NCI-H1694 treated with DMSO at 0.1 percent for 48 hours (cell line): Measurements from ENCODE around the gene MAGEA2.
A peak's percentile ranks its signal among the peaks of the same experiment; 100 is the strongest.
"Not testable (repeated sequence)": the region's sequence is repeated elsewhere in the genome, so short reads cannot be mapped to it uniquely, and the experiment has no call there.

Experiments
- DNase-seq: peaks from one replicate; lab custom pipeline; 2025; lab: John Stamatoyannopoulos, UW

MAGEA2 gene, protein sequence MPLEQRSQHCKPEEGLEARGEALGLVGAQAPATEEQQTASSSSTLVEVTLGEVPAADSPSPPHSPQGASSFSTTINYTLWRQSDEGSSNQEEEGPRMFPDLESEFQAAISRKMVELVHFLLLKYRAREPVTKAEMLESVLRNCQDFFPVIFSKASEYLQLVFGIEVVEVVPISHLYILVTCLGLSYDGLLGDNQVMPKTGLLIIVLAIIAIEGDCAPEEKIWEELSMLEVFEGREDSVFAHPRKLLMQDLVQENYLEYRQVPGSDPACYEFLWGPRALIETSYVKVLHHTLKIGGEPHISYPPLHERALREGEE

DNA sequence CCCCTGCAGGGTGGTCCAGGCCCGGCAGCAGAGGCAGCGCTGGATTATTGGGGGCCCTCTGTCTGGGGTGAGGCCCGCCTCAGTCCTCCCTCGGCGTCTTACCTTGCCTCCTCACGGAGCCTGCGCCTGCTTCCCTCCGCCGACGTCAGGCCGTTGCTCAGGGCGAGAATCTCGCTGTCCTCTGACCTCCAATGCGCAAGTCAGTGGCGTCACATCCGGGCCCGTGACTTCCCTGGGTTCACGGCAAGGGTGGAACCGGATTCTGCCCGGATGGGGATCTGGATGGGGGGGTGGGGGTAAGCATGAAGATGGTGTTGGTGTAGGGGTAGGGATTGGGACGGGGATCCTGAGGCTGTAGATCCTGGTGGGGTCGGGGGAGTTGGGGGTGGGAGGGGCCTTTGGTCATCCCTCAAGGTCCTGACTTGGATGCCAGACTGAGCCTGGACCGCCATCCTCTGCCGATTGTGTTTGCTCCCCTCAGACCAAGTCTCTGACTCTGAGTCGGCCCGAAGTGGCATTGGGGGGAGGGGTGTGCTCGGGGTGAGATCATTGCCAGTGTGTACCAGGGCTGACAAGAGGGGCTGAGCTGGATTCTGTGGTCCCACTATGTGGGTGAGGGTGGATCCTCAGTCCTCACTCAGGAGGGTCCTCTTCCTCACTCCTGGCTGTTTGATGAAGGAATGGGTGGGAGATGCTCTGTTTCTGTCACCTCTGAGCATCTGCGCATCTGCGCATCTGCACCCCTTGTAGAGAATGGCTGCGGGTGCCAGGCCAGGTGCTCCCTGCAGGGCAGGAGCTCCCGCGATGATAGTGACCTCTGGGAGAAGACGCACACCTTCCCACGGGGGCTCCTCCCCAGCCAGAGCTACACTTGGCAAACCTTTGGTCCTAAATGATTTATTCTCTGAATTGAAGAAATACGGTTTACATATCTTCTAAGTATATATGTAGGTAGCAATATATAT is at the start of gene MAGEA2:
MAGEA2 (minus strand) TSS at position 157 of the 965 bp plus-strand sequence. CDS start 2,479 bp downstream, outside the sequence.
- DNase-seq = not testable (repeated sequence)

DNA sequence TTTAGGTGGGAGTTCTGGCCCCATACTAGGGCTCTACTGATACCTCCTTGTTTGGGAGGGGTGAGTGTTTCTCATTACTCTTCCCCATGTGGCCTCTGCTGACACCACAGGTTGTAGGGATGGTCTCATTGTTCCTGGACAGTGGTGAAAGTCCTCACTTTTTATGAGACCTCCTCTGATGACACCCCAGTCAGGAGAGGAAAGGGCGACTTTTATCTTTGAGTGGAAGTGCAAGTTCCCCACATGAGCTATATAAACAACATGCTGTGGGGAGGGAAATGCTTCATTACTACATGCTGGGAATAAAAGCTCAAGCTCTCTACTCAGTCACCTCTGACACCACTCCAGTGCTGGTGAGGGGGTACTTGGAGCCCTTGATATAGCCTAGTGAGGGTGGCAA is 45.3 kb upstream of the MAGEA2 start:
- DNase-seq = no peak

DNA sequence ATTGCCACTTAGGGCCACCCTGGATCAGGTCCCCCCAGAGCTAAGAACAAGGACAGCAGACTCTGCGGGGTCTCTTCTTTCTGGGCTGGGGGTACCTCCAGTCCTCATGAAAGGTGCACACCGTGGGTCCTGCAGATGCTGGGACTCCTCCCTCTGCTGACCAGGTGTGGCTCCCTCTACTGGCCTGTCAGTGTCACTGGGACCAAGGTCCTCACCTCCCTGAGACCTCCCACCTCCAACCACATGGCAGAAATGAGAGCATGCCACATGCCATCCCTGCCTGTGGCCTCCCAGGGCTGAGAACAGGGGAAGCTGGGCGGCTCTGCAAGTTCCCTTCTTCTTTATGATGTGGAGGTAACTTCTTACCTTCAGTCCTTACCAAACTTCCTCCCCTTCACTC is 33.4 kb upstream of the MAGEA2 start:
- not testable (repeated sequence) for DNase-seq

DNA sequence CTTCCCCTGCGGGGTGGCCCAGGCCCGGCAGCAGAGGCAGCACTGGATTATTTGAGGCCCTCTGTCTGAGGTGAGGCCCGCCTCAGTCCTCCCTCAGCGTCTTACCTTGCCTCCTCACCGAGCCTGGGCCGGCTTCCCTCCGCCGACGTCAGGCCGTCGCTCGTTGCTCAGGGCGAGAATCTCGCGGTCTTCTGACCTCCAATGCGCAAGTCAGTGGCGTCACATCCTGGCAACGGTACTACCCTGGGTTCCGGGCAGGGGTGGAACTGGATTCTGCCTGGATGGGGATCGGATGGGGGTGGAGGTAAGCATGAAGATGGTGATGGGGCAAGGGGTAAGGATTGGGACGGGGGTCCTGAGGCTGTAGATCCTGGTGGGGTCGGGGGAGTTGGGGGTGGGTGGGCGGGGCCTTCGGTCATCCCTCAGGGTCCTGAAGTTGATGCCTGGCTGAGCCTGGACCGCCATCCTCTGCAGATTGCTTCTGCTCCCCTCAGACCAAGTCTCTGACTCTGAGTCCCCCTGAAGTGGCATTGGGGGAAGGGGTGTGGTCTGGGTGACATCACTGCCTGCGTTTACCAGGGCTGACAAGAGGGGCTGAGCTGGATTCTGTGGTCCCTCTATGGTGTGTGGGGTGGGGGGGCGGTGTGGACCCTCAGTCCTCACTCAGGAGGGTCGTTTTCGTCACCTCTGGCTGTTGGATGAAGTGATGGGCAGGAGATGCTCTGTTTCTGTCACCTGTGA is 16.1 kb upstream of the MAGEA2 start, which contains the start of gene MAGEA6:
MAGEA6 (minus strand) TSS at position 141 of the 741 bp plus-strand sequence. CDS start 2,039 bp downstream, outside the sequence.
- DNase-seq = not testable (repeated sequence)

DNA sequence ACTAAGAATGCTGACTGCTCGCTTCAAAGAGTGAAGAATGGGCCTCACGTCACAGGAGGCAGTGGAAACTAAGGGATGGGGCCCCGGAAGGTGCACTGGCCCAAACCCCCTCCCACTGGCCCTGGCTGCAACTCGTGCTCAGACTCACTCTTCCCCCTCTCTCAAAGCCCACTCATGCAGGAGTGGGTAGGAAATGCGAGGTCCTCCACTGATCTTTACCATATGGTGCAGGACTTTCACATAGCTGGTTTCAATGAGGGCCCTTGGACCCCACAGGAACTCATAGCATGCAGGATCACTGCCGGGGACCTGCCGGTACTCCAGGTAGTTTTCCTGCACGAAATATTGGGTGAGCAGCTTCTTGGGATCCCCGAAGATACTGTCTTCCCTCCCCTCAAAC is 12.9 kb upstream of the MAGEA2 start:
- DNase-seq = not testable (repeated sequence)

DNA sequence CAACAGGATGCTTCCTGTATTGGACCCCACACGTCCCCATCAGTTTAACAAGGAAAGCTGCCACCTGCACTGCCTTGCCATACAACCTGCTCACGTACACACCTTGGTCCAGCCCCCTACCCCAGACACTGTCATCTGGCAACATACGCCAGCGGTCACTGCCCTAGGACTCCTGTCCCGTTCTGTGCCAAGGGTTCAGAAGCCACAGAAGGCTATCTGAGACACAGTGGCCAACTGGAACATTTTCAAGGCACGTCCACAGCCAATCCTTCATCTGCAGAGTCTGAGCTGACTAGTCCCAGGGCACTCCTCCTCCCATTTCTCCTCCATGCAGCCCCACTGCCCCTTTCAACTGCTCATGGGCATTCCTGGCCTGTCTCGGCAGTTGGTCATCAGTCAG is 7.9 kb upstream of the MAGEA2 start:
- not testable (repeated sequence) for DNase-seq

DNA sequence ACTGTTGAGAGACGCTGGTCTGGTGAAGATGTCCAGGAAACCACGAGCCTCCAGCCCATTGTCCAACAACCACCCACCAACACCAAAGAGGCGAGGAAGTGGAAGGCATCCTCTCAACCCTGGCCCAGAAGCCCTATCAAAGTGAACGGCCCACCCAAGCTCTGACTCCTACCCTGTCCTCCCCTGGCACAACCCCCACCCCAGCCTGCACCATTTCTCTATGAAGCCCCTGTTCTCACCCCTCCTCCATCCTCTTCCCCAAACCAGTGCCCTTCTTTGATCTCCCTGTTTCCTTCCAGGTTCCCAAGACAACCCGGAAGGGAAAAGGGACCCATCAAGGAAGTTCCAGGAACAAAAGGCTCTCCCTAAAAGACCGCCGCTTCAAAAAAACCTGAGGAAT is 5.9 kb upstream of the MAGEA2 start:
- DNase-seq = not testable (repeated sequence)

DNA sequence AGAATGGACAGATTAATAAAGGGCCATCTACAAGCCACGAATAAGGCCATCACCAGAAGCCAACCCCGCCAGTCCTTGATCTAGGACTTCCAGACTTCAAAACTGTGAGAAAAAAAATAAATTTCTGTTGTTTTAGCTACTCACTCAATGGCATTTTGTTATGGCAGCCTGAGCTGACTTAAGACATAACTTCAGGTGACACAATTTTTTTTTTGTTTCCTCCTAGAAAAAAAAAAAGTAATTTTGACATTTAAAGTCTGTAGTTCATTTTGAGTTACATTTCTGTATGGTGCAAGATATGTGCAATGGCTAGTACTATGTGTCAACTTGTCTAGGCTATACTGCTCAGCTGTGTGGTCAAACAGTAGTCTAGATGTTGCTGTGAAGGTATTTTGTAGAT is 5.3 kb upstream of the MAGEA2 start, which contains the start of gene CSAG3:
CSAG3 (plus strand) TSS at position 301 of the 400 bp plus-strand sequence.
- DNase-seq = not testable (repeated sequence)

DNA sequence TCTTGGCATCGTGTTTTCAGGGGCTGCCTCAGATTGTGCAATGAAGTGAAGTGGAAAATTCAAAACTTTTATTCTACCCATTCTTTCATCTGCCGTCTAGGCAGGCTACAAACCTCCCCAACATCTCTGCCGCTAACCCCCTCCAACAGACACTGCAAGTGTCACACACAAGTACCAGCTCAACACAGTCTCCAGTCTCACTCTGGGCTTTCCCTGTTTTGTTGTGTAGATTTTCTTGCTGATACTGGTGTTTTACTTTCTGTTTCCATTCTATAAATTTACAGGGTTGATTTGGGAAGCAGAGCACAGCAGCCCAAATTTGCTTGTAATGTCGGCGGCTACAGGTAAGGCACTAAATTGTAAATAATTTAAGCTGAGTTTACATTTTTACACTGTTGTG is 1.2 kb upstream of the MAGEA2 start:
- DNase-seq = not testable (repeated sequence)

DNA sequence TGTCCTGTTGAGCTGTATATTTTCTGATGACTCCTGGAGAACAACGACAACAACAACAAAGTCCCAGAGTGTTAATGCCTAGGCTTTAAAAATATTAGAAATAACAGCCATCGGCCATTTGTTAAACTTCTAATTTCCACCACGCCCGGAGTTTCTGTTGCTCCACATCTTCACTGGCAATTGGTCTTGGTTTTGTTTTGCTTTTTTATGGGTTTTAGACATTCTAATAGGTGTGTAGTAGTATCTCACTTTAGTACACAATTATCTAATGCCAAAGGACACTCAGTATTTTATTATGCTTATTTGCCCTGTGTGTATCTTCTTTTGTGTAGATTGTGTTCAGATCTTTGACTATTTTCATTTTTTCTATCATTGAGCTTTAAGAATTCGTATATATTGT is 15.1 kb downstream of the MAGEA2 start:
- DNase-seq = no peak

DNA sequence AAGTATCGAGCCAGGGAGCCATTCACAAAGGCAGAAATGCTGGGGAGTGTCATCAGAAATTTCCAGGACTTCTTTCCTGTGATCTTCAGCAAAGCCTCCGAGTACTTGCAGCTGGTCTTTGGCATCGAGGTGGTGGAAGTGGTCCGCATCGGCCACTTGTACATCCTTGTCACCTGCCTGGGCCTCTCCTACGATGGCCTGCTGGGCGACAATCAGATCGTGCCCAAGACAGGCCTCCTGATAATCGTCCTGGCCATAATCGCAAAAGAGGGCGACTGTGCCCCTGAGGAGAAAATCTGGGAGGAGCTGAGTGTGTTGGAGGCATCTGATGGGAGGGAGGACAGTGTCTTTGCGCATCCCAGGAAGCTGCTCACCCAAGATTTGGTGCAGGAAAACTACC is 17.1 kb downstream of the MAGEA2 start:
- DNase-seq = not testable (repeated sequence)

DNA sequence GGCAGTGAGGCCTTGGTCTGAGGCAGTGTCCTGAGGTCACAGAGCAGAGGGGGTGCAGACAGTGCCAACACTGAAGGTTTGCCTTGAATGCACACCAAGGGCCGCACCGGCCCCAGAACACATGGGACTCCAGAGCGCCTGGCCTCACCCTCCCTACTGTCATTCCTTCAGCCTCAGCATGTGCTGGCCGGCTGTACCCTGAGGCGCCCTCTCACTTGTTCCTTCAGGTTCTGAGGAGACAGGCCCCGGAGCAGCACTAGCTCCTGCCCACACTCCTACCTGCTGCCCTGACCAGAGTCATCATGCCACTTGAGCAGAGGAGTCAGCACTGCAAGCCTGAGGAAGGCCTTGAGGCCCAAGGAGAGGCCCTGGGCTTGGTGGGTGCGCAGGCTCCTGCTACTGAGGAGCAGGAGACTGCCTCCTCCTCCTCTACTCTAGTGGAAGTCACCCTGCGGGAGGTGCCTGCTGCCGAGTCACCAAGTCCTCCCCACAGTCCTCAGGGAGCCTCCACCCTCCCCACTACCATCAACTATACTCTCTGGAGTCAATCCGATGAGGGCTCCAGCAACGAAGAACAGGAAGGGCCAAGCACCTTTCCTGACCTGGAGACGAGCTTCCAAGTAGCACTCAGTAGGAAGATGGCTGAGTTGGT is 17.7 kb downstream of the MAGEA2 start:
- no peak for DNase-seq

DNA sequence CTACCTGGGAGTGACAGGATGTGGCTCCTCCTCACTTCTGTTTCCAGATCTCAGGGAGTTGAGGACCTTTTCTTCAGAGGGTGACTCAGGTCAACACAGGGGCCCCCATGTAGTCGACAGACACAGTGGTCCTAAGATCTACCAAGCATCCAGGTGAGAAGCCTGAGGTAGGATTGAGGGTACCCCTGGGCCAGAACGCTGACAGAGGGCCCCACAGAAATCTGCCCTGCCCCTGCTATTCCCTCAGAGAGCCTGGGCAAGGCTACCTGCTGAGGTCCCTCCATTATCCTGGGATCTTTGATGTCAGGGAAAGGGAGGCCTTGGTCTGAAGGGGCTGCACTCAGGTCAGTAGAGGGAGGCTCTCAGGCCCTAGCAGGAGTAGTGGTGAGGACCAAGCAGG is 18.5 kb downstream of the MAGEA2 start:
- DNase-seq = no peak

DNA sequence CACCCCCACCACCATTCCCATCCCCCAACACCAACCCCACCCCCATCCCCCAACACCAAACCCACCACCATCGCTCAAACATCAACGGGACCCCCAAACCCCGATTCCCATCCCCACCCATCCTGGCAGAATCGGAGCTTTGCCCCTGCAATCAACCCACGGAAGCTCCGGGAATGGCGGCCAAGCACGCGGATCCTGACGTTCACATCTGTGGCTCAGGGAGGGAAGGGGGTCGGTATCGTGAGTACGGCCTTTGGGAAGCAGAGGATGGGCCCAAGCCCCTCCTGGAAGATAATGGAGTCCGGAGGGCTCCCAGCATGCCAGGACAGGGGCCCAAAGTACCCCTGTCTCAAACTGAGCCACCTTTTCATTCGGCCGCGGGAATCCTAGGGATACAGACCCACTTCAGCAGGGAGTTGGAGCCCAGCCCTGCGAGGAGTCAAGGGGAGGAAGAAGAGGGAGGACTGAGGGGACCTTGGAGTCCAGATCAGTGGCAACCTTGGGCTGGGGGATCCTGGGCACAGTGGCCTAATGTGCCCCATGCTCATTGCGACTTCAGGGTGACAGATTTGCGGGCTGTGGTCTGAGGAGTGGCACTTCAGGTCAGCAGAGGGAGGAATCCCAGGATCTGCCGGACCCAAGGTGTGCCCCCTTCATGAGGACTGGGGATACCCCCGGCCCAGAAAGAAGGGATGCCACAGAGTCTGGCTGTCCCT is 19.3 kb downstream of the MAGEA2 start:
- not testable (repeated sequence) for DNase-seq

DNA sequence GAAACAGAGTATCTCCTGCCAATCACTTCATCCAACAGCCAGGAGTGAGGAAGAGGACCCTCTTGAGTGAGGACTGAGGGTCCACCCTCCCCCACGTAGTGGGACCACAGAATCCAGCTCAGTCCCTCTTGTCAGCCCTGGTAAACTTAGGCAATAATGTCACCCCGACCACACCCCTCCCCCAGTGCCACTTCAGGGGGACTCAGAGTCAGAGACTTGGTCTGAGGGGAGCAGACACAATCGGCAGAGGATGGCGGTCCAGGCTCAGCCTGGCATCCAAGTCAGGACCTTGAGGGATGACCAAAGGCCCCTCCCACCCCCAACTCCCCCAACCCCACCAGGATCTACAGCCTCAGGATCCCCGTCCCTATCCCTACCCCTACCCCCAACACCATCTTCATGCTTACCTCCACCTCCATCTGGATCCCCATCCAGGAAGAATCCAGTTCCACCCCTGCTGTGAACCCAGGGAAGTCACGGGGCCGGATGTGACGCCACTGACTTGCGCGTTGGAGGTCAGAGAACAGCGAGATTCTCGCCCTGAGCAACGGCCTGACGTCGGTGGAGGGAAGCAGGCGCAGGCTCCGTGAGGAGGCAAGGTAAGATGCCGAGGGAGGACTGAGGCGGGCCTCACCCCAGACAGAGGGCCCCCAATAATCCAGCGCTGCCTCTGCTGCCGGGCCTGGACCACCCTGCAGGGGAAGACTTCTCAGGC is 20.2 kb downstream of the MAGEA2 start, which contains the start of the genes CSAG1 and MAGEA12:
CSAG1 (minus strand) TSS at position 461 of the 715 bp plus-strand sequence. CDS start 1,261 bp downstream, outside the sequence.
MAGEA12 (plus strand) TSS at position 497 of the 715 bp plus-strand sequence. CDS start 2,405 bp downstream, outside the sequence.
- peak; percentile 61 for DNase-seq

DNA sequence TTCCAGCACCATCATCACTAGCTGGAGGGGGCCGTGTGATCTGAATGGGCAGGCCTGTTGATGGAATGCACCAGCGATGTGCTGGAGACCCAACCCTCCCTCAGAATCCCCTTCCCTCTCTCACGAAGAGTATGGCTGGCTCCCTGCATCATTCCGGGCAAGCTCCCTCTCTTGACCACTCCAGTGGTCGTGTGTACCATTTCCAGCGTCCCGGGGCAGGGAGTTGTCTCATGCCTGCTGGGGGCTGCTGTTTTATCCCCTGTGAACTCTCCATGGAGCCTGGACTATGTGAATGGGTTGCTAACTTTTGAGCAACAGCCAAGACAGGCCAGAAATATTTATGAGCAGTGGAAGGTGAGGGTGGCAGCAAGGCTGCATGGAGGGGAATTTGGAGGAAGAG is 28.2 kb downstream of the MAGEA2 start:
- no peak for DNase-seq

DNA sequence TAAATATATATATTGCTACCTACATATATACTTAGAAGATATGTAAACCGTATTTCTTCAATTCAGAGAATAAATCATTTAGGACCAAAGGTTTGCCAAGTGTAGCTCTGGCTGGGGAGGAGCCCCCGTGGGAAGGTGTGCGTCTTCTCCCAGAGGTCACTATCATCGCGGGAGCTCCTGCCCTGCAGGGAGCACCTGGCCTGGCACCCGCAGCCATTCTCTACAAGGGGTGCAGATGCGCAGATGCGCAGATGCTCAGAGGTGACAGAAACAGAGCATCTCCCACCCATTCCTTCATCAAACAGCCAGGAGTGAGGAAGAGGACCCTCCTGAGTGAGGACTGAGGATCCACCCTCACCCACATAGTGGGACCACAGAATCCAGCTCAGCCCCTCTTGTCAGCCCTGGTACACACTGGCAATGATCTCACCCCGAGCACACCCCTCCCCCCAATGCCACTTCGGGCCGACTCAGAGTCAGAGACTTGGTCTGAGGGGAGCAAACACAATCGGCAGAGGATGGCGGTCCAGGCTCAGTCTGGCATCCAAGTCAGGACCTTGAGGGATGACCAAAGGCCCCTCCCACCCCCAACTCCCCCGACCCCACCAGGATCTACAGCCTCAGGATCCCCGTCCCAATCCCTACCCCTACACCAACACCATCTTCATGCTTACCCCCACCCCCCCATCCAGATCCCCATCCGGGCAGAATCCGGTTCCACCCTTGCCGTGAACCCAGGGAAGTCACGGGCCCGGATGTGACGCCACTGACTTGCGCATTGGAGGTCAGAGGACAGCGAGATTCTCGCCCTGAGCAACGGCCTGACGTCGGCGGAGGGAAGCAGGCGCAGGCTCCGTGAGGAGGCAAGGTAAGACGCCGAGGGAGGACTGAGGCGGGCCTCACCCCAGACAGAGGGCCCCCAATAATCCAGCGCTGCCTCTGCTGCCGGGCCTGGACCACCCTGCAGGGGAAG is 39.5 kb downstream of the MAGEA2 start, which contains the start of gene MAGEA2B:
MAGEA2B (plus strand) TSS at position 814 of the 973 bp plus-strand sequence. CDS start 2,479 bp downstream, outside the sequence.
- DNase-seq = not testable (repeated sequence)

DNA sequence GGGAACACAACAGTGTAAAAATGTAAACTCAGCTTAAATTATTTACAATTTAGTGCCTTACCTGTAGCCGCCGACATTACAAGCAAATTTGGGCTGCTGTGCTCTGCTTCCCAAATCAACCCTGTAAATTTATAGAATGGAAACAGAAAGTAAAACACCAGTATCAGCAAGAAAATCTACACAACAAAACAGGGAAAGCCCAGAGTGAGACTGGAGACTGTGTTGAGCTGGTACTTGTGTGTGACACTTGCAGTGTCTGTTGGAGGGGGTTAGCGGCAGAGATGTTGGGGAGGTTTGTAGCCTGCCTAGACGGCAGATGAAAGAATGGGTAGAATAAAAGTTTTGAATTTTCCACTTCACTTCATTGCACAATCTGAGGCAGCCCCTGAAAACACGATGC is 40.4 kb downstream of the MAGEA2 start:
- DNase-seq = not testable (repeated sequence)
